GM23338 (cell line): ENCODE data around the gene SLC22A4. TPM values are rescaled to one million over a fixed set of nuclear protein-coding genes. Genes with fewer than 3 reads are reported as not detected.

Experiments
- ATAC-seq: fragments of 200-7000 bp; cut with Tn5 transposase; 3 replicates; pipeline ENCODE4 v1.9.1; 2020
- DNase-seq: peaks from one replicate; pipeline ENCODE4 v3.0.0-alpha.2; 2015; ENCODE audit warnings: low spot score
- H2AFZ ChIP-seq: fragments of 200-600 bp; sonication (generic); 2 replicates; pipeline ENCODE4 v1.8.0; 2016; ENCODE audit warnings: antibody characterized with exemption, mild to moderate bottlenecking, moderate library complexity
- H3F3A ChIP-seq: fragments of 200-600 bp; sonication (generic); replicated peaks from 2 replicates; pipeline ENCODE4 v1.8.0; 2017; ENCODE audit warnings: antibody characterized with exemption, mixed run types, low read depth
- H3K27ac ChIP-seq: fragments of 200-600 bp; sonication (generic); 2 replicates; pipeline ENCODE4 v1.6.1; 2016; ENCODE audit warnings: low read depth
- H3K27me3 ChIP-seq: fragments of 200-600 bp; sonication (generic); 2 replicates; pipeline ENCODE4 v1.8.0; 2016; ENCODE audit warnings: mild to moderate bottlenecking, mixed run types, moderate library complexity; ENCODE audit not compliant: insufficient read depth
- H3K36me3 ChIP-seq: fragments of 200-600 bp; sonication (generic); 2 replicates; pipeline ENCODE4 v1.8.0; 2016; ENCODE audit warnings: mild to moderate bottlenecking; ENCODE audit not compliant: insufficient read depth
- H3K4me1 ChIP-seq: fragments of 200-600 bp; sonication (generic); 2 replicates; pipeline ENCODE4 v1.8.0; 2016; ENCODE audit warnings: mild to moderate bottlenecking, moderate library complexity; ENCODE audit not compliant: insufficient read depth
- H3K4me2 ChIP-seq: fragments of 200-600 bp; sonication (generic); 2 replicates; pipeline ENCODE4 v1.7.1; 2017; ENCODE audit warnings: mixed run types
- H3K4me3 ChIP-seq: fragments of 200-600 bp; sonication (generic); 2 replicates; pipeline ENCODE4 v1.6.1; 2016; ENCODE audit warnings: mixed run types
- H3K79me2 ChIP-seq: fragments of 200-600 bp; sonication (generic); replicated peaks from 2 replicates; pipeline ENCODE4 v1.8.0; 2017; ENCODE audit warnings: mild to moderate bottlenecking; ENCODE audit not compliant: insufficient read depth
- H3K9me2 ChIP-seq: fragments of 200-600 bp; sonication (generic); 2 replicates; pipeline ENCODE4 v1.8.0; 2017; ENCODE audit not compliant: insufficient read depth
- H4K20me1 ChIP-seq: fragments of 200-600 bp; sonication (generic); replicated peaks from 2 replicates; pipeline ENCODE4 v1.8.0; 2017; ENCODE audit warnings: mild to moderate bottlenecking; ENCODE audit not compliant: insufficient read depth
- H3K27ac Mint-ChIP-seq: 2 replicates; pipeline ENCODE4 v1.8.0; 2020; ENCODE audit warnings: inconsistent platforms, mild to moderate bottlenecking, moderate library complexity, mixed read lengths
- H3K27me3 Mint-ChIP-seq: 3 replicates; pipeline ENCODE4 v1.8.0; 2022; ENCODE audit warnings: low read depth, mild to moderate bottlenecking, moderate library complexity, mixed read lengths, inconsistent platforms; ENCODE audit not compliant: insufficient read depth, poor library complexity
- H3K36me3 Mint-ChIP-seq: 3 replicates; pipeline ENCODE4 v1.8.0; 2021; ENCODE audit warnings: low read depth, mild to moderate bottlenecking, inconsistent platforms, moderate library complexity, mixed read lengths
- H3K4me1 Mint-ChIP-seq: 3 replicates; pipeline ENCODE4 v1.8.0; 2020; ENCODE audit warnings: mild to moderate bottlenecking, inconsistent platforms, mixed read lengths
- H3K4me3 Mint-ChIP-seq: 3 replicates; pipeline ENCODE4 v1.8.0; 2021; ENCODE audit warnings: moderate library complexity, mild to moderate bottlenecking, inconsistent platforms, mixed read lengths
- H3K9me3 Mint-ChIP-seq: 3 replicates; pipeline ENCODE4 v1.8.0; 2020; ENCODE audit warnings: moderate library complexity, mild to moderate bottlenecking, inconsistent platforms, mixed read lengths
- NANOG ChIP-seq: IDR thresholded peaks from 2 replicates; pipeline ENCODE4 v1.6.1; 2016; ENCODE audit warnings: antibody characterized with exemption, borderline replicate concordance
- POLR2AphosphoS5 ChIP-seq: IDR thresholded peaks from 2 replicates; pipeline ENCODE4 v1.6.1; 2016; ENCODE audit warnings: antibody characterized with exemption, low read depth
- REST ChIP-seq: IDR thresholded peaks from one replicate; pipeline ENCODE4 v1.6.1; 2018; ENCODE audit warnings: antibody characterized with exemption; ENCODE audit not compliant: unreplicated experiment
- STAT1 ChIP-seq: IDR thresholded peaks from one replicate; pipeline ENCODE4 v1.6.1; 2016; ENCODE audit warnings: antibody characterized with exemption; ENCODE audit not compliant: unreplicated experiment
- ZNF114 ChIP-seq: fragments of 250-450 bp; sonication (Bioruptor Pico); IDR thresholded peaks from 2 replicates; pipeline ENCODE4 v1.5.0; 2020; ENCODE audit warnings: mild to moderate bottlenecking, moderate library complexity
- ZNF331 ChIP-seq: fragments of 250-450 bp; sonication (Bioruptor Pico); IDR thresholded peaks from 2 replicates; pipeline ENCODE4 v1.5.0; 2020; ENCODE audit warnings: low read depth, mild to moderate bottlenecking, moderate library complexity
- ZNF462 ChIP-seq: fragments of 250-450 bp; sonication (Bioruptor Pico); IDR thresholded peaks from 2 replicates; pipeline ENCODE4 v1.5.0; 2020; ENCODE audit warnings: mild to moderate bottlenecking, moderate library complexity
- polyA plus RNA-seq: library from polyadenylated mRNA; unstranded; fragments of >200 nt; fragmentation: Nextera tagmentation; extraction: Ambion mirVana; gene quantifications from 2 replicates; pipeline ENCODE4 v1.2.1, GENCODE V29; 2016
- total RNA-seq: library from RNA; depleted of rRNA; stranded (reverse); fragments of >200 nt; shearing (Covaris generic); gene quantifications from 2 replicates; pipeline ENCODE4 v1.2.3, GENCODE V29; 2014

Gene SLC22A4
- total and polyA plus RNA-seq, 2 experiments from 2014 or later = 0.28 to 0.40 TPM

GRCh38 chr5:132302413-132302812 is 8.2 kb downstream of the SLC22A4 start:
- peaks cover 6% of the 10 kb centered on the region; the same call in 2 of the 3 replicates for H3K4me1 Mint-ChIP-seq
- H3K27ac Mint-ChIP-seq = no peak overlapping the region
- no peaks in the 10 kb centered on the region for H3K36me3 Mint-ChIP-seq
- Histone ChIP-seq H3K4me3 (no peak overlapping the region), H3K36me3 (no peaks in the 10 kb centered on the region), H3F3A (no peaks in the 10 kb centered on the region), H3K79me2 (no peaks in the 10 kb centered on the region), H3K27ac (no peak overlapping the region), H3K4me2 (no peak overlapping the region), H2AFZ (no peak overlapping the region), H3K4me1 (no peaks in the 10 kb centered on the region), H3K27me3 (no peaks in the 10 kb centered on the region), H4K20me1 (no peaks in the 10 kb centered on the region), H3K9me2 (no peaks in the 10 kb centered on the region; the same call in 1 of the 2 replicates)
- no peaks in the 10 kb centered on the region for H3K9me3 Mint-ChIP-seq
- no peak overlapping the region for H3K4me3 Mint-ChIP-seq
- H3K27me3 Mint-ChIP-seq = peaks cover 5% of the 10 kb centered on the region
- DNase-seq = no peak
- TF ChIP-seq REST (no peak), POLR2AphosphoS5 (no peak), STAT1 (no peak), NANOG (no peak), ZNF462 (no peak), ZNF114 (CRISPR knock-in tag) (no peak), ZNF331 (CRISPR knock-in tag) (no peak)
- ATAC-seq = no peak
